Omental fat pad (tissue), 4 donors: ENCODE results near the gene GLB1L3. TPM values are rescaled to one million over a fixed set of nuclear protein-coding genes. Genes with fewer than 3 reads are reported as not detected.

Source experiments
- ATAC-seq: fragments of 150-250 bp; one replicate; pipeline ENCODE4 v1.9.1; 2016; ENCODE audit warnings: mild to moderate bottlenecking, moderate library complexity; ENCODE audit not compliant: low FRiP score
- DNase-seq: peaks from one replicate; pipeline ENCODE4 v3.0.0-alpha.2; 2019; ENCODE audit warnings: low spot score
- CTCF ChIP-seq, 3 donors: fragments of 450-650 bp; IDR thresholded peaks; one replicate each; pipeline ENCODE4 v1.5.1; 2016 to 2017; ENCODE audit warnings: antibody characterized with exemption in 3 of 3, mild to moderate bottlenecking in 3 of 3, moderate library complexity in 2 of 3
- total RNA-seq, 4 donors: library from RNA; depleted of rRNA; stranded (reverse); fragments of >200 nt; gene quantifications; one replicate each; pipeline ENCODE4 v1.1.0, GENCODE V29; 2016

The GLB1L3 gene
- total RNA-seq, 4 donors from 2014 or later = not detected

- DNase-seq (no peak), ATAC-seq (no peak)
- no peak for TF ChIP-seq CTCF (IDR thresholded peaks at IDR 0.05)
Measured at GRCh38 chr11:134332782-134333181, 56.6 kb downstream of the GLB1L3 start.

DNA sequence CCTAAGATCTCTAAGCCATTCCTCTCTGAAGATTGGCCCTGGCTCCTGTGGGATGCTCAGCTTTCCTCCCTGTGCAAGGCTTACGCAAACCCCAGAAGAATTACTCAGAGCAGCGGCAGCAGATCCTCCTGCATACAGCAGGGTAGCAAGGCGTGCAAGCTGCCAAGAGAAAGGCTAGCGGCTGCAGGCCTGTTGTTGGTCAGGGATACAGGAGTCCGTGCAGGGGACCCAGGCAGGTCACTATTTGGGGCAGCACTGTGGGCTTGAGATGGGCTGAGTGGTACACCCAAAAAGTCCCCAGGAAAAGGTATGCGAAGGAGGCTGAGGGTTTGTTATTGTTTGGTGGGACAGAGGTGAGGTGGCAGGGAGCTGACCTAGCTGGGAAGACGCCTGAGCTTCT is 57.1 kb downstream of the GLB1L3 start:
- no peak for TF ChIP-seq CTCF (IDR thresholded peaks at IDR 0.05)
- no peak for DNase-seq
- ATAC-seq = no peak

DNA sequence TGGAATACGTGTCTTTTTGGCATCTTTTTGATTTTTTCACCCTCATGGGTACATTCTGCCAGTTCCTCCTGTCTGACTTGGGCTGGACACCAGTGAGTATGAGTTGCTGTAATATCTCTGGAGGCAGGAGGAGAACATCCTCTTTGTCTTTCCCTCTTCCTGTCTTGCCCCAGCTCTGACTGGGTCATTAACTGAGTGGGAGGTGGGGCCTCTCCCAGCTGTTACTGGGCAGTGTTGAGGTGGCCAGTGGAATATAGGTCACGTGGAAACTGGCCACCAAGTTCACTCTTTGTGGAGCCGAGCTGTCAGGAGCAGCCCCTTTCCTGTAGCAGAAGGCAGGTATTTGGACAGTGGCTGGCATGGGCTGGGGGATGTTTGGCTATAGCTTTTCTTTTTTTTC is 57.8 kb downstream of the GLB1L3 start:
- DNase-seq (no peak), ATAC-seq (no peak)
- TF ChIP-seq CTCF (IDR thresholded peaks at IDR 0.05) = no peak

DNA sequence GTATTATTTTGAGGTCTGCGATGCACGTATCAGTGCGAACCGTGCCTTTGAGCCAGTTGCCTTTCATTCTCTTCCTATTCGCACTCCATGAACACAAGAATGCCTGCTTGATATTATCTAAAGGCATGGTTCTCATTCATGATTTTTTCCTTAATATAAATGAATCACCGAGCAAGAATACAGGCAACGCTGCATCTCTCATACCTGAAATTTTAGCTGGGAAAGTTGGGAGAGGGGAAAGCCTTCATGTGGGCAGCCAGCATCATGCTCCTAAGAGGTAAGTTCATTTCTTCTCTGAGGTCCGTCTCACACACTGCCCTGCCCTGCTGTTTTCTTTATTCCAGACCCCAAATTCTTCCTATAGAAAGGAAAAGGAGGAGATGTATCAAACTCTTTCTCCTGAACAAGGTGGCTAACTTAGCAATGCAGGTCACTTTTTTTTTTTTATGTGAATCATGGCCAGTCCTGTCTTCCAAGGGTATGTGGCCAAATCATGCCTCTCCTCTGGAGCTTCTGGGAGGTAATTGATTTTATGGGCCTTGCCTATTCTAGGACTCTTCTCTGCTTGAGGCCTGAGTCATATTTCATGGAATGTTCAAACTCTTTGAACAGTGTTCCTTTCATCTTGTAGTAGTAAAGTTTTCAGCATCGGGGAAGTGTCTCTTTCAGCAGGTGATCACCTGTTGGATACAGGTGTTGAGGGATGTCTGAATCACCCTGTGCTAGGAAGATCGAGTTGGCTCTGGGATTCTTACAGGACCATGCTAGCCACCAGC is 58.8 kb downstream of the GLB1L3 start:
- no peak for DNase-seq
- no peak for TF ChIP-seq CTCF (IDR thresholded peaks at IDR 0.05)
- no peak for ATAC-seq

GRCh38 chr11:134337051-134337450 is 60.9 kb downstream of the GLB1L3 start:
- ATAC-seq (no peak), DNase-seq (no peak)
- TF ChIP-seq CTCF (IDR thresholded peaks at IDR 0.05) = no peak

GRCh38 chr11:134338068-134338467 is 61.9 kb downstream of the GLB1L3 start:
- ATAC-seq = no peak
- DNase-seq = no peak
- TF ChIP-seq CTCF (IDR thresholded peaks at IDR 0.05) = no peak

GRCh38 chr11:134338654-134339053 is 62.5 kb downstream of the GLB1L3 start:
- ATAC-seq = no peak
- DNase-seq = no peak

More at GRCh38 chr11:134338654-134339053, 62.5 kb downstream of the GLB1L3 start:
- no peak for TF ChIP-seq CTCF (IDR thresholded peaks at IDR 0.05)
